NCI-H2227 (cell line): ENCODE measurements around the gene SRPX.

ENCODE experiments used
- DNase-seq: peaks from one replicate; lab custom pipeline; 2025; ENCODE audit not compliant: unreplicated experiment; lab: John Stamatoyannopoulos, UW

SRPX gene

GRCh38 chrX:38142610-38143009 lies 78.1 kb downstream of the SRPX start:
- DNase-seq = peak; percentile 34

- no peak for DNase-seq
Measured at GRCh38 chrX:38138900-38139299, 81.8 kb downstream of the SRPX start.

- DNase-seq = no peak
Measured at GRCh38 chrX:38138157-38138891, 82.3 kb downstream of the SRPX start.

- DNase-seq = no peak
Measured at GRCh38 chrX:38129366-38129765, 91.3 kb downstream of the SRPX start.

- DNase-seq = no peak
Measured at GRCh38 chrX:38127961-38128360, 92.7 kb downstream of the SRPX start.

- DNase-seq = no peak
Measured at GRCh38 chrX:38126179-38126578, 94.5 kb downstream of the SRPX start.

GRCh38 chrX:38124000-38124399 lies 96.7 kb downstream of the SRPX start:
- DNase-seq = no peak

GRCh38 chrX:38117485-38117884 lies 103.2 kb downstream of the SRPX start:
- DNase-seq = no peak

GRCh38 chrX:38116706-38117105 lies 104.0 kb downstream of the SRPX start:
- no peak for DNase-seq

GRCh38 chrX:38112566-38112965 lies 108.1 kb downstream of the SRPX start:
- DNase-seq = peak; percentile 38

- DNase-seq = no peak
Measured at GRCh38 chrX:38111196-38111595, 109.5 kb downstream of the SRPX start.

GRCh38 chrX:38110231-38110630 lies 110.4 kb downstream of the SRPX start:
- DNase-seq = no peak

- DNase-seq = no peak
Measured at GRCh38 chrX:38109042-38109898, 111.4 kb downstream of the SRPX start.

GRCh38 chrX:38108364-38108763 lies 112.3 kb downstream of the SRPX start:
- DNase-seq = no peak

GRCh38 chrX:38106991-38107655 lies 113.5 kb downstream of the SRPX start:
- DNase-seq = no peak

GRCh38 chrX:38105216-38105725 lies 115.4 kb downstream of the SRPX start:
- no peak for DNase-seq

GRCh38 chrX:38103857-38104812 lies 116.5 kb downstream of the SRPX start:
- DNase-seq = no peak

- DNase-seq = no peak
Measured at GRCh38 chrX:38102875-38103274, 117.8 kb downstream of the SRPX start.

GRCh38 chrX:38102240-38102639 lies 118.4 kb downstream of the SRPX start:
- DNase-seq = no peak

- DNase-seq = no peak
Measured at GRCh38 chrX:38099688-38100087, 121.0 kb downstream of the SRPX start.
